Measurements from ENCODE around the gene HDAC4.

HDAC4 gene

GRCh38 chr2:239394978-239395377 lies 5.8 kb downstream of the HDAC4 start:
- Histone ChIP-seq H3K27me3 (no peaks in the 10 kb centered on the region), H3K27ac (no peak overlapping the region), H3K9me3 (no peaks in the 10 kb centered on the region), H3K36me3 (no peaks in the 10 kb centered on the region), H3K4me1 (ENCODE audit: control insufficient read depth in 1 of 2, insufficient read depth in 1 of 2, low read depth in 1 of 2, low read length in 1 of 2) (peaks cover 10 to 16% of the 10 kb centered on the region in 2 experiments), H3K4me3 (ENCODE audit: low read depth in 1 of 2, low read length in 1 of 2) (no peak overlapping the region)
- TF ChIP-seq, protein P1, sequence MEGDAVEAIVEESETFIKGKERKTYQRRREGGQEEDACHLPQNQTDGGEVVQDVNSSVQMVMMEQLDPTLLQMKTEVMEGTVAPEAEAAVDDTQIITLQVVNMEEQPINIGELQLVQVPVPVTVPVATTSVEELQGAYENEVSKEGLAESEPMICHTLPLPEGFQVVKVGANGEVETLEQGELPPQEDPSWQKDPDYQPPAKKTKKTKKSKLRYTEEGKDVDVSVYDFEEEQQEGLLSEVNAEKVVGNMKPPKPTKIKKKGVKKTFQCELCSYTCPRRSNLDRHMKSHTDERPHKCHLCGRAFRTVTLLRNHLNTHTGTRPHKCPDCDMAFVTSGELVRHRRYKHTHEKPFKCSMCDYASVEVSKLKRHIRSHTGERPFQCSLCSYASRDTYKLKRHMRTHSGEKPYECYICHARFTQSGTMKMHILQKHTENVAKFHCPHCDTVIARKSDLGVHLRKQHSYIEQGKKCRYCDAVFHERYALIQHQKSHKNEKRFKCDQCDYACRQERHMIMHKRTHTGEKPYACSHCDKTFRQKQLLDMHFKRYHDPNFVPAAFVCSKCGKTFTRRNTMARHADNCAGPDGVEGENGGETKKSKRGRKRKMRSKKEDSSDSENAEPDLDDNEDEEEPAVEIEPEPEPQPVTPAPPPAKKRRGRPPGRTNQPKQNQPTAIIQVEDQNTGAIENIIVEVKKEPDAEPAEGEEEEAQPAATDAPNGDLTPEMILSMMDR (IDR thresholded peaks at IDR 0.05): no peak

DNA sequence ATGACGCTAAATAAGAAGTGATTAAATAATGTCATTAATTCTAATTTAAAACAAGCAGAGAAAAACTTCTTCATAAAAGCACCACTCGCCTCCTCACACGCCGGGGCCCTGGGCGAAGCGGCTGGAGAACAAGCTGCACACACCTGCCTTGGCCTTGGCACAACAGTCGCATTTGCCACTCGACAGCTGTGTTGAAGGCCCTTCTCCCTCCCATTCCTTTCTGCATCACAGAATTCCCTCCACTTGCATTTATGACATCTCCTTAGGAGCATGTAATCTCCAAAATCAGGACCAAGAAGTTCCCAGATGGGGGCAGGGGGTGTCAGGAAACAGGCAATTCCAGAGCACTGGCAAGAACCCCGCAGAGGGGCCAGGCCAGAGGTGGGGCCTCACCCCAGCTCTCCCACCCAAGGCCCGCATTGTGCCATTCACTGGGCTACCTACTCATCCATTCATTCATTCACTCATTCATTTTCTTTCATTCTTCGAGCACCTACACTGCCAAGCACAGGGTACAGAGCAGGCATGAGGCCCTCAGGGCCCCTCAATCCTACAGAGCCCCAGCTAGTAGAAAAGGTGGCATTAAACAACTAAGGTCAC lies 6.4 kb downstream of the HDAC4 start:
- H3K27ac ChIP-seq: no peak overlapping the region
- peaks cover 5 to 12% of the 10 kb centered on the region in 2 experiments for H3K4me1 ChIP-seq (ENCODE audit: control insufficient read depth in 1 of 2, insufficient read depth in 1 of 2, low read depth in 1 of 2, low read length in 1 of 2)
- no peaks in the 10 kb centered on the region for H3K27me3 ChIP-seq
- no peaks in the 10 kb centered on the region for H3K36me3 ChIP-seq
- TF ChIP-seq, protein P1 (IDR thresholded peaks at IDR 0.05): no peak
- no peaks in the 10 kb centered on the region for H3K9me3 ChIP-seq
- no peak overlapping the region for H3K4me3 ChIP-seq (ENCODE audit: low read depth in 1 of 2, low read length in 1 of 2)

DNA sequence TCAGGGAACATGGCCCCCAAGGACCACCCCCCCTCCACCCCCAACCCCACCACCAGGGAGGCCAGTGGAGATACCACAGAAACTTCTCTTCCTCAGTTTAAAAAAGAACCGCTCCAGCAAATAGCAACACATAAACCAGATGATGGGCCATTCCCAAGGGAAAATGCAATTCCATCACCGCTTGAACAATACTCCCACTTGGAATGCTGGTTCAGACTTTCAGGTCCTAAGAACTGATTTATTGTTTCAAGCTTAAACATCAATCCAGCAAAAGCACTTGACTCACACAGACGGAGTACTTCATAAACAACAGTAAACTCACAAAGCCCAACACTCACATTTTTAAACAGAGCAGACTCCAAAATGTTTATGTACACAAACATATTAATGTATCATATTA lies 6.9 kb downstream of the HDAC4 start:
- TF ChIP-seq, protein P1 (IDR thresholded peaks at IDR 0.05): no peak
- no peaks in the 10 kb centered on the region for H3K27me3 ChIP-seq
- peaks cover 0 to 7% of the 10 kb centered on the region in 2 experiments for H3K4me1 ChIP-seq (ENCODE audit: control insufficient read depth in 1 of 2, insufficient read depth in 1 of 2, low read depth in 1 of 2, low read length in 1 of 2)
- H3K4me3 ChIP-seq (ENCODE audit: low read depth in 1 of 2, low read length in 1 of 2): no peak overlapping the region
- no peaks in the 10 kb centered on the region for H3K36me3 ChIP-seq
- H3K9me3 ChIP-seq: no peaks in the 10 kb centered on the region
- H3K27ac ChIP-seq: no peak overlapping the region

DNA sequence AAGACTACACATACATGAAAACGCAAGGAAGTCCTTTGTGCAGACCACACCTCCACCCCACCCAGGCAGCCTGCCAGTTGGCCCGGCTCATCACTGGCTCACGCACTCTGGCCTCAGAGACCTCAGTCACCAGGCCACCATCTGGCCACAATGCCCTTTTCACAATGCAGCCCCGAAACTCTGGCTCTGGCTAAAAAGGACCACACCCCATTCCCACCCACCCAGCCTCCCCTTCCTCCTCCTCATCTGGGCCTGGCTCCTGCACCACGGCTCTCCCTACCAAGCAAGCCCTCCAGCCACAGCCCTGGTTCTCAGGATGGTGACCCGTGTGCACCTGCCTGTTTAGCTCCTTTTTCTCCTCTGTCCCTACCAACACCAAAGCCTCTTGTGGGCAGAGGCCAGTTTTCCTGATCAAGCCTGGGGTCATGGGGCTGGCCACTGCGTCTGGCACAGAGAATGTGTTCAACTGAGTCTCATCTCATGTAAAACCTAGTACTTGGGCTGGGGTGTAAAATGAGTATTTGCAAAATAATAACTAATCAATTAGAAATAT lies 7.4 kb downstream of the HDAC4 start:
- H3K4me3 ChIP-seq (ENCODE audit: low read depth in 1 of 2, low read length in 1 of 2): no peak overlapping the region
- TF ChIP-seq, protein P1 (IDR thresholded peaks at IDR 0.05): no peak
- H3K9me3 ChIP-seq: no peaks in the 10 kb centered on the region
- H3K27ac ChIP-seq: no peak overlapping the region
- peaks cover 0 to 3% of the 10 kb centered on the region in 2 experiments for H3K4me1 ChIP-seq (ENCODE audit: control insufficient read depth in 1 of 2, insufficient read depth in 1 of 2, low read depth in 1 of 2, low read length in 1 of 2)
- H3K27me3 ChIP-seq: no peaks in the 10 kb centered on the region
- H3K36me3 ChIP-seq: peaks cover 3% of the 10 kb centered on the region

GRCh38 chr2:239392688-239393387 lies 8.0 kb downstream of the HDAC4 start:
- H3K4me3 ChIP-seq (ENCODE audit: low read depth in 1 of 2, low read length in 1 of 2): no peak overlapping the region
- H3K27me3 ChIP-seq: no peaks in the 10 kb centered on the region
- H3K36me3 ChIP-seq: peaks cover 6% of the 10 kb centered on the region
- no peaks in the 10 kb centered on the region for H3K9me3 ChIP-seq
- TF ChIP-seq, protein P1 (IDR thresholded peaks at IDR 0.05): no peak
- H3K27ac ChIP-seq: no peak overlapping the region
- no peaks in the 10 kb centered on the region for H3K4me1 ChIP-seq (ENCODE audit: control insufficient read depth in 1 of 2, insufficient read depth in 1 of 2, low read depth in 1 of 2, low read length in 1 of 2)
